MCF 10A (cell line): ENCODE results near the gene CFAP97. TPM values are rescaled to one million over a fixed set of nuclear protein-coding genes. Genes with fewer than 3 reads are reported as not detected.

Experiments used
- BruUV-seq: library from RNA; stranded (reverse); fragments of 400-500 nt; replicated peaks from 2 replicates; lab custom pipeline; 2021; lab: Mats Ljungman, UMichigan
- CTCF ChIA-PET: fragments of 300-600 bp; sonication (Branson Sonifier 250); formaldehyde crosslinking; extraction: SDS; loops from one replicate; lab custom pipeline; 2021; ENCODE audit warnings: antibody characterized with exemption, inconsistent platforms; lab: Yijun Ruan, JAX
- POLR2A ChIA-PET: fragments of 300-600, 350-650 bp; sonication (Branson Sonifier 250); formaldehyde crosslinking; extraction: SDS; loops from one replicate; lab custom pipeline; 2020; ENCODE audit warnings: antibody characterized with exemption, inconsistent platforms; lab: Yijun Ruan, JAX
- DNase-seq: peaks from one replicate; pipeline ENCODE4 v3.0.0-alpha.2; 2018; ENCODE audit not compliant: unreplicated experiment
- H3K27ac Mint-ChIP-seq: one replicate; pipeline ENCODE4 v1.8.0; 2022; ENCODE audit warnings: mild to moderate bottlenecking, low read depth, mixed read lengths; ENCODE audit not compliant: unreplicated experiment
- H3K27me3 Mint-ChIP-seq: one replicate; pipeline ENCODE4 v1.8.0; 2022; ENCODE audit warnings: mixed read lengths; ENCODE audit not compliant: insufficient read depth, unreplicated experiment
- H3K36me3 Mint-ChIP-seq: one replicate; pipeline ENCODE4 v1.8.0; 2022; ENCODE audit warnings: mild to moderate bottlenecking, moderate library complexity, mixed read lengths; ENCODE audit not compliant: insufficient read depth, unreplicated experiment
- H3K4me1 Mint-ChIP-seq: one replicate; pipeline ENCODE4 v1.8.0; 2022; ENCODE audit warnings: mixed read lengths; ENCODE audit not compliant: insufficient read depth, unreplicated experiment
- H3K4me3 Mint-ChIP-seq: one replicate; pipeline ENCODE4 v1.8.0; 2022; ENCODE audit warnings: mild to moderate bottlenecking, moderate library complexity, mixed read lengths; ENCODE audit not compliant: unreplicated experiment
- H3K9me3 Mint-ChIP-seq: one replicate; pipeline ENCODE4 v1.8.0; 2022; ENCODE audit warnings: mixed read lengths; ENCODE audit not compliant: unreplicated experiment
- intact Hi-C: fragments of 100-400 bp; cut with micrococcal nuclease; formaldehyde crosslinking; loops from 2 replicates; pipeline ENCODE4 v1.14.1; 2022
- total RNA-seq: library from RNA; stranded (reverse); gene quantifications from 2 replicates; pipeline ENCODE4 v1.2.3, GENCODE V29; 2022
- TF ChIP-seq, protein P1 (sequence below): fragments of 200-600 bp; IDR thresholded peaks from one replicate; pipeline ENCODE4 v1.8.0; 2022; ENCODE audit warnings: antibody characterized with exemption, mild to moderate bottlenecking; ENCODE audit not compliant: unreplicated experiment

Gene CFAP97
- total RNA-seq, 1 experiment from 2014 or later, result 95.0 TPM

DNA sequence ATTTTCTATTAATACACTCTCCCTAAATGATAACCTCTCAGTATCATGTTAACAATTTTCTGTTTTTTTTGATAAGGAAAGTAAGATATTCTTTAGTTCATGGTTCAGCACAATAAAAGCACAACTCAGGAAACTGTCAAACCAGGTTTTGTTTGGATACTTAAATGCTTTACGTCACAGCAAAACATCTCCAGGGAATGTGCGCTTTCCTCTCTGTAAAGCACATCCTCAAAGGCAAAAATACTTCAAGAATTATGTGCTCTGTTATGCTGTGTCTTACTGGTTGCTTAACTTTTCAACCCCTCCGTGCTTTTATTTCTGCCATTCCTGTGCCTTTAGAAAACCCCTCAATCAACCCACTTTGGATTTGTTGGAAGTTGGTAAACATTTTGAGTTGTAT, 33.4 kb upstream of the CFAP97 start:
- BruUV-seq, result no TSS peak
- CTCF ChIA-PET, result no interaction called here
- H3K4me1 Mint-ChIP-seq, result peaks cover 4% of the 10 kb centered on the region
- intact Hi-C loops, result no loop called here
- H3K4me3 Mint-ChIP-seq, result no peak overlapping the region
- no peaks in the 10 kb centered on the region for H3K36me3 Mint-ChIP-seq
- DNase-seq, result no peak
- H3K9me3 Mint-ChIP-seq, result no peaks in the 10 kb centered on the region
- TF ChIP-seq, protein P1, sequence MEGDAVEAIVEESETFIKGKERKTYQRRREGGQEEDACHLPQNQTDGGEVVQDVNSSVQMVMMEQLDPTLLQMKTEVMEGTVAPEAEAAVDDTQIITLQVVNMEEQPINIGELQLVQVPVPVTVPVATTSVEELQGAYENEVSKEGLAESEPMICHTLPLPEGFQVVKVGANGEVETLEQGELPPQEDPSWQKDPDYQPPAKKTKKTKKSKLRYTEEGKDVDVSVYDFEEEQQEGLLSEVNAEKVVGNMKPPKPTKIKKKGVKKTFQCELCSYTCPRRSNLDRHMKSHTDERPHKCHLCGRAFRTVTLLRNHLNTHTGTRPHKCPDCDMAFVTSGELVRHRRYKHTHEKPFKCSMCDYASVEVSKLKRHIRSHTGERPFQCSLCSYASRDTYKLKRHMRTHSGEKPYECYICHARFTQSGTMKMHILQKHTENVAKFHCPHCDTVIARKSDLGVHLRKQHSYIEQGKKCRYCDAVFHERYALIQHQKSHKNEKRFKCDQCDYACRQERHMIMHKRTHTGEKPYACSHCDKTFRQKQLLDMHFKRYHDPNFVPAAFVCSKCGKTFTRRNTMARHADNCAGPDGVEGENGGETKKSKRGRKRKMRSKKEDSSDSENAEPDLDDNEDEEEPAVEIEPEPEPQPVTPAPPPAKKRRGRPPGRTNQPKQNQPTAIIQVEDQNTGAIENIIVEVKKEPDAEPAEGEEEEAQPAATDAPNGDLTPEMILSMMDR, result no peak
- H3K27ac Mint-ChIP-seq, result no peak overlapping the region
- H3K27me3 Mint-ChIP-seq, result no peaks in the 10 kb centered on the region
- POLR2A ChIA-PET, result interaction anchor here (1.6 kb wide), 1 partner anchor 20 kb away, joined by 4 read pairs; no protein-coding TSS in a partner anchor

DNA sequence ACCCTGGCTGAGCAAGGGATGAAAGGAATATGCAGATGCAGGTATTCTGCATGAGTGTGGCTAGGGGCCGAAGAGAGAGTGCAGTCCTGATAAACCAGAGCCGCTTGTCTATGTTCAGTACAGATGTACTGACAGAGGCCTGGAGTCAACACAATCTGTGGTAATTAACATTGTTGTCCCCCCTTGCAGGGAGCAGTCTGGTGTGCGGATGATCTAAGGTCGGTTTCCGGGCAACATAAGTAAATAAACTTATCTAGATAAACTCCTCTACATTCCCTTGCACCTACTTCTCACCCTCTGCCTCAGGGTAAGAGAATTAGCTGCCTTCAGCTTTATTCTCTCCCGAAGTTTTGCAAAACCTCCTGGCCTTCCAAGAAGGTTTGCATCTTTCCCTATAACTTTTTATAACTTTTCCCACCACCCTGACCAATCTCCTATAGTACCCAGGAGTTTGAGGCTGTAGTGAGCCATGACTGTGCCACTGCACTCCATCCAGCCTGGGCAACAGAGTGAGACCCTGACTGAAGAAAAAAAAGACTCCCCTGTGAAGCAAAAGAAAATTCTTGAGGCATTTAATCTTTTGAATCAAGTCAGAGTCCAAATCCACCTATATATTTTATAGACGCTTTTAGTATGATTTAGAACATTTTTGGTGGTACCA, 32.2 kb upstream of the CFAP97 start:
- H3K4me1 Mint-ChIP-seq, result peaks cover 7% of the 10 kb centered on the region
- no peaks in the 10 kb centered on the region for H3K36me3 Mint-ChIP-seq
- ChIA-PET POLR2A (interaction anchor here (1.0 to 1.6 kb wide), 2 partner anchors 9 to 21 kb away, joined by 3 to 4 read pairs; no protein-coding TSS in a partner anchor), CTCF (no interaction called here)
- DNase-seq, result no peak
- H3K4me3 Mint-ChIP-seq, result no peak overlapping the region
- no peak overlapping the region for H3K27ac Mint-ChIP-seq
- no peaks in the 10 kb centered on the region for H3K27me3 Mint-ChIP-seq
- TF ChIP-seq, protein P1, result no peak
- intact Hi-C loops, result no loop called here
- no peaks in the 10 kb centered on the region for H3K9me3 Mint-ChIP-seq
- BruUV-seq, result no TSS peak

DNA sequence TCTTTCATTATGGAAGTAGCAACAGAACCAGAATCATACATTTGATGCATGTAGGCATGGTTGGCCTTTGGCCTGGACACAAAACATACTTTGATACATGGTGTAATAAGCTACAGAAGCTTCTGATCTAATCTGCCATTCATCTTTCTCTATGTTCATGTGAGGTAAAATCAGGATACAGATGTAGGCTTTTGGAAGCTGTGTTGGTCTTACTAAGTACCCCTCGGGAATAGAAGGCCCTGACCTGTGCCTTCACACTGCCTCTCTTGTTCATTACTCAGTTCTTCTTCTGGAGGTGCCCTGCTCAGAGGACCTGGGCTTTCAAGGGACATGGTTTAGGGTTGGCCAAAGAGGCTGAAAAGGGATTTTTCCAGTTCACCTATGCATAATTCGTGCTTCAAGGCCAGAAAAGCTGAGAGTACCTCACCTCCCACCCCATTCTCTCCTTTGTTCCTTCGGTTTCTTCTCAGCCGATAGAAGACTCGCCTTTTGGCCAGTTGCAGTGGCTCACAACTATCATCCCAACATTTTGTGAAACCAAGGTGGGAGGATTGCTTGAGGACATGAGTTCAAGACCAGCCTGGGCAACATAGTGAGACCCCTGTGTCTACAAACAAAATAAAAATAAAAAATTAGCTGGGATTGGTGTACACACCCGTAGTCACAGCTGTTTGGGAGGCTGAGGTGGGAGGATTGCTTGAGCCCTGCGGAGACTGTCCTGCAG, 31.5 kb upstream of the CFAP97 start:
- intact Hi-C loops, result no loop called here
- POLR2A ChIA-PET, result no interaction called here
- no peaks in the 10 kb centered on the region for H3K36me3 Mint-ChIP-seq
- TF ChIP-seq, protein P1, result no peak
- no peak overlapping the region for H3K4me3 Mint-ChIP-seq
- H3K27me3 Mint-ChIP-seq, result no peaks in the 10 kb centered on the region
- no peak overlapping the region for H3K27ac Mint-ChIP-seq
- H3K9me3 Mint-ChIP-seq, result no peaks in the 10 kb centered on the region
- CTCF ChIA-PET, result no interaction called here
- BruUV-seq, result no TSS peak
- peaks cover 7% of the 10 kb centered on the region for H3K4me1 Mint-ChIP-seq
- no peak for DNase-seq

DNA sequence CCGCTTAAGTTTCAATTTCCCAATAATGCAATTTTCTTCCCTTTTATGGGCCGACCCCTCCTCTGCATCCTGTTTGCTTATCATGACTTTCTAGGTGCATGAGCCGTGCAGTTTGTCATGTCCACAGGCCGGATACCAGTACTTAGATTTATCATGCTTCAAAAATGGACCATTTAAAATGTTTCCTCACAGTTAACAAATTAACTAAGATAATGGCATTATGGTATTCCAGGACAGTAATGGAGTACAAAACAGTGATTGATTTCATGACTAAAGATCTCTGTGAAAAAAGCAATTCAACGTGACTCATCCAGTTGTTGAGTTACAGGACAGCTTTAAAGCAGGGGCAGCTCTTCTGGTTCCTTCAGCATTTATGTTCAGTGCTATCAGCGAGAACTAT, 28.6 kb upstream of the CFAP97 start:
- CTCF ChIA-PET, result interaction anchor here (0.6 kb wide), 1 partner anchor 1067 kb away, joined by 3 read pairs; no protein-coding TSS in a partner anchor

More for the DNA sequence above, 28.6 kb upstream of the CFAP97 start:
- DNase-seq, result no peak
- Mint-ChIP-seq H3K4me1 (peaks cover 7% of the 10 kb centered on the region), H3K36me3 (no peaks in the 10 kb centered on the region), H3K9me3 (no peaks in the 10 kb centered on the region), H3K4me3 (no peak overlapping the region), H3K27me3 (no peaks in the 10 kb centered on the region), H3K27ac (no peak overlapping the region)
- no TSS peak for BruUV-seq
- TF ChIP-seq, protein P1, result no peak
- intact Hi-C loops, result no loop called here
- POLR2A ChIA-PET, result interaction anchor here (1.4 kb wide), 1 partner anchor 9 kb away, joined by 5 read pairs; no protein-coding TSS in a partner anchor
